Measurements from ENCODE around the gene PTPRF.

GRCh38 chr1:43583058-43583457, 52.4 kb downstream of the PTPRF start:
- TF ChIP-seq CTCF (conservative IDR thresholded peaks at IDR 0.05; ENCODE audit: low read depth, low read length) (no peak), EZH2 (IDR thresholded peaks at IDR 0.05; ENCODE audit: borderline replicate concordance, low read depth, low read length, poor library complexity, severe bottlenecking) (no peak)
